HG02981 (cell line): ENCODE measurements around the gene ALDOA.

Source experiments
- ATAC-seq: cut with Tn5 transposase; IDR thresholded peaks from one replicate; pipeline ENCODE4 v1.9.1; 2021; ENCODE audit warnings: mild to moderate bottlenecking, moderate library complexity; ENCODE audit not compliant: unreplicated experiment

ALDOA gene

DNA sequence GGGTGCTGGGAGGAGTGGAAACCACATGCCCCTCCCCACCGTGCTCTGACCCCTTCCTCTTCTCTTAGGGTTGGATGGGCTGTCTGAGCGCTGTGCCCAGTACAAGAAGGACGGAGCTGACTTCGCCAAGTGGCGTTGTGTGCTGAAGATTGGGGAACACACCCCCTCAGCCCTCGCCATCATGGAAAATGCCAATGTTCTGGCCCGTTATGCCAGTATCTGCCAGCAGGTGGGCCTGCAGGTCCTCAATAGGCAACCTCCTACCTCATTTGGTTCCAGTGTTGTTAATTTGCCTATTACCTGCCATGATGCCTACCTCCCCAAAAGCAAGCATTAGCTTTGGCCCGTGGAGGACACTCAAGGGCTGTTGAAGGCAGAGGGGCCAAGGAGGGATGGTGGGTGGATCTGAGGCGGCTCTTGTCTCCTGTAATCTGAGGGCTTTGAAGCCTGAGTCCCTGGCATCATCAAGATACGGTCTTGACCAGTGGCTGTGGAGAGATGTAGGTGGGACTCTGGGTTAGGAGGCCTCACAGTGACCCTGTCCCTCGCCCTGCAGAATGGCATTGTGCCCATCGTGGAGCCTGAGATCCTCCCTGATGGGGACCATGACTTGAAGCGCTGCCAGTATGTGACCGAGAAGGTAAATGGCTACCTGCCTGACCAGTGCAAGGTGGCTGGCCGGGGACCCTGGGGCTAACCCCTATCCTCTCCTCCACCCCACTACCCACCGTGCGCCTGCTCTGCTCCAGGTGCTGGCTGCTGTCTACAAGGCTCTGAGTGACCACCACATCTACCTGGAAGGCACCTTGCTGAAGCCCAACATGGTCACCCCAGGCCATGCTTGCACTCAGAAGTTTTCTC lies 3.4 kb downstream of the ALDOA start:
- no peak for ATAC-seq

DNA sequence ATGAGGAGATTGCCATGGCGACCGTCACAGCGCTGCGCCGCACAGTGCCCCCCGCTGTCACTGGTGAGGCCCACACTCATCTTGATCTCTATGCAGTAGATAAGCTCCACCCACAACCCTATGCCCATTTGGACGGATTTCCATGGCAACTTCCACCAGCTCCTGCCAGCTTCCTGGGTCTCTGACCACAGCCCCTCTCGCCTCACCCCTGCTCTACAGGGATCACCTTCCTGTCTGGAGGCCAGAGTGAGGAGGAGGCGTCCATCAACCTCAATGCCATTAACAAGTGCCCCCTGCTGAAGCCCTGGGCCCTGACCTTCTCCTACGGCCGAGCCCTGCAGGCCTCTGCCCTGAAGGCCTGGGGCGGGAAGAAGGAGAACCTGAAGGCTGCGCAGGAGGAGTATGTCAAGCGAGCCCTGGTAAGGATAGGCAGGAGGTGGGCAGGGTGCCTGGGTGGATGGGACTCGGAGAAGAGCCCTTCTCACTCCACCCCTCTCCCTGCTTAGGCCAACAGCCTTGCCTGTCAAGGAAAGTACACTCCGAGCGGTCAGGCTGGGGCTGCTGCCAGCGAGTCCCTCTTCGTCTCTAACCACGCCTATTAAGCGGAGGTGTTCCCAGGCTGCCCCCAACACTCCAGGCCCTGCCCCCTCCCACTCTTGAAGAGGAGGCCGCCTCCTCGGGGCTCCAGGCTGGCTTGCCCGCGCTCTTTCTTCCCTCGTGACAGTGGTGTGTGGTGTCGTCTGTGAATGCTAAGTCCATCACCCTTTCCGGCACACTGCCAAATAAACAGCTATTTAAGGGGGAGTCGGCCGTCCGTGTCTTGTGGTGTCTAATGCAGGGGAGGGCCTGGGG lies 4.3 kb downstream of the ALDOA start:
- no peak for ATAC-seq

- no peak for ATAC-seq
Observed at GRCh38 chr16:30070490-30070889, 4.9 kb downstream of the ALDOA start.

GRCh38 chr16:30075503-30076275 lies 10.1 kb downstream of the ALDOA start, which contains the start of gene PPP4C:
Gene PPP4C (plus strand): TSS chr16:30075994. CDS start chr16:30076378, 384 bp downstream.
- peak; percentile 76 for ATAC-seq

- ATAC-seq, result peak; percentile 21
Observed at GRCh38 chr16:30076276-30076791, 10.8 kb downstream of the ALDOA start.

DNA sequence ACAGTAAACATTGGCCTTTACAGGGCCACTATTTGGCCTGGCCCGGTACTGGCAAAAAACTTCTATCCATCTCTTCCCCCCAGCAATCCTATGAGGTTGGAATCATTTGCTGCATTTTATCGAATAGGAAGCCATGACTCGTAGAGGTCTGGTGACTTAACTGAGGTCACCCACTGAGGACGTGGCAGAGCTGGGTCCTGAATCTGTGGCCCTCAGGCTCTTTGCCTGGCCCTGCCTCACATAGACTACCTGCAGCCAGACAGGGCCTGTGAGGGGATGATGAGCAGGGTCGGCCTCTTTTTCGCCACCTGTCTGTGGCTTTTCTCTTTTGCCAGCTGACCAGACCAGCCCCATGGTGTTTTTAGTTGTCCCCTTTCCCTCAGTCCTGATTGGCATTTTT lies 12.1 kb downstream of the ALDOA start:
- ATAC-seq, result no peak

DNA sequence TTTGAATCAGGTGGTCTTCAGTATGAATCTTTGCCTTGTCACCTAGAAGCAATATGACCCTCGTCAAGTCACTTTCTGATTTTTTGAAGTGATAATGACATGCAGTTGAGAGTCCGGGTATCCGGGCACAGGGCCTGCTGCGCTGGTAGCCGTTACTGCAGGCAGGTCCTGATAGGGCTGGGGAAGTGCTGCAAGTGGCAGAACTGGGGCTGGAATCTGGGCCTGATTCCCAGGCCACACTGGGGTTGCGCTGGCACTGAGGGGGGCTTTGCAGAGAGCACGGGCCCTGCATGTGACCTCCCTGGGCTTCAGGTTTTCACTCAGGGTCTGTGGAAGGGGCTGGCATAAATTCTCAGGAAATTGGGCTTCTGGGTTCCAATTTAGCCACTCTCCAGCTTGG lies 13.2 kb downstream of the ALDOA start:
- ATAC-seq, result no peak

DNA sequence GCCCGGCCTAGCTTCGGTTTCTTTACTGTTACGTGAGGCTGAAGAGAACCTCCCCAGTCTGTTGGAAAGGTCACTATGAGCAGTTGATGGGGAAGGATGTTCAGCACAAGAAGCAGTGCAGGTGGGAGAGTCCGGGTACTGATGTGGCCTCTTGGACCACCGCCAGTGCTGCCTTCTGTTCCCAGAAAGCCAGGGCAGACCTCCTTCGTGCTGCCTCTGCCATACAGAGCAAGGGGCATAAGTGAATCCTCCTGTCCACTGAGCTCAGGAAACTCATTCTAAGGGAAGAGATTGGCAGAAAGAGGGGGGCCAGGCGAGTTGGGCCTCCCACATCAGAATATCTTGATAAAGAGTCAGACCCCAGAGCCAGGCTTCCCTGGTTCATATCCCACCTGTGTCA lies 13.9 kb downstream of the ALDOA start:
- ATAC-seq, result no peak

- no peak for ATAC-seq
Observed at GRCh38 chr16:30082545-30083090, 17.1 kb downstream of the ALDOA start.

DNA sequence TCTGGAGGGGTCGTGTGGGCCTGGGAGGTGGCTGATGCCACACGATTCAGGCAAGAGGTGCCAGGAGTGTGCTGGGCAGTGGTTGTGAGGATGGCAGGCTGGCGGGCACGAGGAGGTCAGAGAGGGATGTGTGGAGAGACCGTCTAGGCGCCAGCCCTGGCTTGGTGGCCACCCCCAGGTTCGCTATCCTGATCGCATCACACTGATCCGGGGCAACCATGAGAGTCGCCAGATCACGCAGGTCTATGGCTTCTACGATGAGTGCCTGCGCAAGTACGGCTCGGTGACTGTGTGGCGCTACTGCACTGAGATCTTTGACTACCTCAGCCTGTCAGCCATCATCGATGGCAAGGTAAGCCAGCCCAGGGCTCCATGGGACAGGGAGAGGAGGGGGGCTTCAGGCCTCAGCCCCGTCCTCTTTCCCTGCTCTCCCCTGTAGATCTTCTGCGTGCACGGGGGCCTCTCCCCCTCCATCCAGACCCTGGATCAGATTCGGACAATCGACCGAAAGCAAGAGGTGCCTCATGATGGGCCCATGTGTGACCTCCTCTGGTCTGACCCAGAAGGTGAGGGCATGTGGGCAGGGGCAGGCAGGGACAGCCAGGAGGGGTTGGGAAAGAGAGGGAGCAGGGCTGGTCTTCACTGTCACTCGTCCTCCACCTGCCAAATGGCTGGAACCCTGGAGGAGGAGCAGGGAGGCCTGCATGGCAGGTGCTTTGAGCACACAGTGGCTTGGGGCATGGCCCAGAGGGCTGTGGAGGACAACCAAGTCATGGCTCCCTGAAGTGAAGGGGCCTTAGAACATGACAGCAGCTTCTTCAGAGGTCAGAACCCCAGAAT lies 17.9 kb downstream of the ALDOA start:
- no peak for ATAC-seq

DNA sequence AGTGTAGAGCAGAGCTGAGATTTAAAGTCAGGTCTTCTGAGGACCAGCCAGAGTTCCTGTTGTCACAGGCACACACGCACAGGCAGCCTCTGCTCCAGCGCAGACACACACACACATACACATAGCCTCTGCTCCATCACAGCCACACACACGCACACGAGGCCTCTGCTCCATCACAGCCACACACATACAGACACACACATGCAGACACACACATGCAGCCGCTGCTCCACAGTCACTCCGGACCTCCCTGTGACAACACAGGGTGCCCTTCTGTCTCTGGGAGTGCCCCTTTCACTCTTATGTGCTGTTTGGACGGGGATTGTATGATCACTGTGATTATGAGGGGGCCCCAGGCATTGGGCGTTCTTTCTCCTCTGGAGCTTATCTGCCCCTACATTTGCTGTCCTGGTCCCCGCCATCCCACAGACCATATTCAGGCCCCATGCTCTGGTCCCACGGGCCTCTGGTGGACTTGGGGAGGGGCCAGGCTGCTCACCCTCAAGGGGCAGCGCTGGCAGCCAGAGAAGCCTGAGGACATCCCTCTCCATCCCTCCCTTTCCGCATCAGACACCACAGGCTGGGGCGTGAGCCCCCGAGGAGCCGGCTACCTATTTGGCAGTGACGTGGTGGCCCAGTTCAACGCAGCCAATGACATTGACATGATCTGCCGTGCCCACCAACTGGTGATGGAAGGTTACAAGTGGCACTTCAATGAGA lies 18.7 kb downstream of the ALDOA start:
- ATAC-seq, result no peak

- ATAC-seq, result no peak
Observed at GRCh38 chr16:30084816-30085159, 19.2 kb downstream of the ALDOA start.

DNA sequence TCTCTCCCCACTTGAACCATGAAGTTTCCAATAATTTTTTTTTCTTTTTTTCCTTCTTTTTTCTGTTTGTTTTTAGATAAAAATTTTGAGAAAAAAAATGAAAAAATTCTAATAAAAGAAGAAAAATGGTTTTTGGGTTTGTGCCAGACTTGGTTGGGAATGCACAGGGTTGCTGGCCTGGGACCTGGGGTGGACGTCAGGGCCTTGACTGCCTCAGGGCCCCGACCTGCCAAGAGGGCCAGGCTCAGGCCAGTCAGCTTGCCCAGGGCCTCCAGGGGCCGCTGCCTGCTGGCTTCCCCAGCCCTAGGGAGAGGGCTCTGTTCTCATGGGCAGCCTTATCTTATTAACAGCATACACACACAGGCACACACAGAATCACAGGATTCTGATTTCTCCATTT lies 19.7 kb downstream of the ALDOA start:
- ATAC-seq, result no peak

GRCh38 chr16:30085820-30086219 lies 20.3 kb downstream of the ALDOA start:
- ATAC-seq, result no peak

- no peak for ATAC-seq
Observed at GRCh38 chr16:30086291-30087140, 21.0 kb downstream of the ALDOA start.

- ATAC-seq, result no peak
Observed at GRCh38 chr16:30087181-30087898, 21.8 kb downstream of the ALDOA start.

DNA sequence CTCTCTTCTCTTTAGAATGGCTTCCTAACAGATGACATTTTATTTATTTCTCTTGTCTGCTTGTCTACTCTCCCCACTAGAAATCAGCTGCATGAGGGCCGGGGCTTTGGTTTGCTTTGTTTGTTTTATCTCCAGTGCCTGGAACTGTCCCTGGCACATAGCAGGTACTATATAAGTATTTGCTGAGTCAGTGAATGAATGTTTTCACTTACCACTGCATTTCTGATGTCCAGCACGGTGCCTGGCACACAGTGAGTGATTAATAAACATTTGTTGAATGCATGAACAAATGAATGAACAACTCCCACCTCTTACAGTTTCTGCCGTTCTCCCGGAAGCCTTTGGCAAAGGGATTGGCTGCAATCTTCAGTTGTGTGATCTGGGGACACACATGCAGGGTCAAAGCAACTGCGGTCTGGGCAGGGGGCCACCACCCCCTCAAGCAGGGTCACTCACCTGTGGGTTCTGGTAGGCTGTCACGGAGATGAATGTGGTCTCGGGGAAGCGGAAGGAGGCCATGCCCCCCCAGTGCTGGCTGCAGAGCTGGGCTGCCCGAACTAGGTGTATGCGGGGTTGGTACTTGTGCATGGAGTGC lies 22.8 kb downstream of the ALDOA start:
- no peak for ATAC-seq
